GM18502 (cell line): ENCODE measurements around the gene MRPL34.

Experiments
- ATAC-seq: cut with Tn5 transposase; IDR thresholded peaks from one replicate; pipeline ENCODE4 v1.9.1; 2021; ENCODE audit warnings: mild to moderate bottlenecking; ENCODE audit not compliant: unreplicated experiment, poor library complexity

MRPL34 gene

DNA sequence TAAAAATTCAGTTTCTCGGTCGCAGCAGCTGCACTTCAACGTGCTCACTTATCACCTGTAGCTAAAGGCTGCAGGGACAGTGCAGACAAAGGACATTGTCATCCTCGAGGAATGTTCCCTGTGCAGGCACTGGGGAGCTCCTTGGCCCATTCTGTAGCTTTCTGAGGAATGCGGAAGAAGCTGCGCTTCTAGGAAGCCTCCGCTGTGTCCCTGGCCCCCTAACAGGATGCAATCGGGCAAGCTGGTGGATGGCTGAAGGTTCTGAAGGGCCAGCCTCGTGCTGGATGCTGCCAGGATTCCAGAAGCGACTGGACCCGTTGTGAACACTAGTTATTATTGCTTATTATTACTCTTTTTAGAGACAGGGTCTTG, 20.9 kb downstream of the MRPL34 start:
- no peak for ATAC-seq

DNA sequence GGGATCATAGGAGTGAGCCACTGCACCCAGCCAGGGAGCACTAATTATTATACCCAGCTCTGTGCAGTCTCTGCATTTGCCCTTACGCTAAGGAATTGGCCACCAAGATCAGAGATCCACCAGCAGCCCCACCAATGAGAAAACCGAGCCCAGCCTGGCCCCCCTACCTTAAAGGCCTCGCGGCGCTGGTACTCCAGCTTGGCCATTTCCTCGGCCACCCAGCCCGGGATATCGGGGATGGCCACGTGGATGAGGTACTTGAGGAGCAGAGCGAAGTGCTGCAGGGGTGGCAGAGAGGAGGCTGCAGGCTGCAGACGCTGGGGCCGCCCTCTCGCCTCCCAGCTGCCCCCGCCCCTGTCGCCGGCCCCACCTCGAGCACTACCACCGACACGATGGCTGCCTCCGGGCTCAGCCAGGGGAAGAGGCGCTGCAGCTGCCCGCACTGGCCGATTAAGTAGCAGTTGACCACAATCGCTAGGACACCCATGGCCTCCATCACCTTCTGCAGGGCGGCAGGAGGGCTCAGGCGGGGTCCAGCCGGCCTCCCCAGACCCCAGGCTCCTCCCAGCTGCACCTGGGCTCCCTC, 21.5 kb downstream of the MRPL34 start:
- no peak for ATAC-seq

DNA sequence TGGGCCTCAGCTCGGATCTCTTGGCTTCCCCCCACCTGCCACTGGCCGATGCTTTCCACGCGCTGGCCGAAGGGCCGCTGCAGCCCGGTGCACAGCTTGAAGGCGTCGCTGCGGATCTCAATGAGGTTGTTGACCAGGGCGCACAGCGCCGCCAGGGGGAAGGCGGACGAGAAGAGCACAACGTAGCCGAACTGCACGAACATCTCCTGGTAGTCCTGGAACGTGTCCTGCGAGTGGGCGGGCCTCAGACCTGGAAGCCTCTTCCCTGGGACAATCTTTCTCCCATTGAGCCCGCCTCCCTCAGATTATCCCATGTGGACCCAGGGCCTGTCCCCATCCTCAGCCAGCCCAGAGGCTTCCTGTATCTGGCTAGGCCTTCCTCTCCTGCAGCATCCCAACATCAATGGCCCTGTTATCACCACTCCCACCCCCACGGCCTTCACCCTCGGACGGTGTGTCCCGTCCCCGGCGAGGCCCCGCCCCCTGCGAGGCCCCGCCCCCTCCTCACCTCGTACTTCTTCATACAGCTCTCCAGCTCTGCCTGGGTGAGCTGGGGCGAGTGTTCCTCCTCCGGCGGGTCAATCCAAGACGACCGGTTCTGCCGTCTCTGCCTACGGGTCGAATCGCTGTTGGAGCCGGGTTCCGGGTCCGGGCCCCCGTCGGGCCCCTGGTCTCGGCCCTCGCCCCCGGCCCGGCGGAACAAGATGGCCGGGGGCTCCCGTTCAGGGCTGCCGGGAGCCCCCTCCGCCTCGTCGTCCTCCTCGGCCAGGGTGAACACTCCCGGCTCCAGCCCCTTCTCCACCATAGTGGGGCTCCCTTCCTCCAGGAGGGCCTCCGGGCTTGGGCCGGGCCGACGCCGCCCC, 22.2 kb downstream of the MRPL34 start:
- ATAC-seq = no peak

DNA sequence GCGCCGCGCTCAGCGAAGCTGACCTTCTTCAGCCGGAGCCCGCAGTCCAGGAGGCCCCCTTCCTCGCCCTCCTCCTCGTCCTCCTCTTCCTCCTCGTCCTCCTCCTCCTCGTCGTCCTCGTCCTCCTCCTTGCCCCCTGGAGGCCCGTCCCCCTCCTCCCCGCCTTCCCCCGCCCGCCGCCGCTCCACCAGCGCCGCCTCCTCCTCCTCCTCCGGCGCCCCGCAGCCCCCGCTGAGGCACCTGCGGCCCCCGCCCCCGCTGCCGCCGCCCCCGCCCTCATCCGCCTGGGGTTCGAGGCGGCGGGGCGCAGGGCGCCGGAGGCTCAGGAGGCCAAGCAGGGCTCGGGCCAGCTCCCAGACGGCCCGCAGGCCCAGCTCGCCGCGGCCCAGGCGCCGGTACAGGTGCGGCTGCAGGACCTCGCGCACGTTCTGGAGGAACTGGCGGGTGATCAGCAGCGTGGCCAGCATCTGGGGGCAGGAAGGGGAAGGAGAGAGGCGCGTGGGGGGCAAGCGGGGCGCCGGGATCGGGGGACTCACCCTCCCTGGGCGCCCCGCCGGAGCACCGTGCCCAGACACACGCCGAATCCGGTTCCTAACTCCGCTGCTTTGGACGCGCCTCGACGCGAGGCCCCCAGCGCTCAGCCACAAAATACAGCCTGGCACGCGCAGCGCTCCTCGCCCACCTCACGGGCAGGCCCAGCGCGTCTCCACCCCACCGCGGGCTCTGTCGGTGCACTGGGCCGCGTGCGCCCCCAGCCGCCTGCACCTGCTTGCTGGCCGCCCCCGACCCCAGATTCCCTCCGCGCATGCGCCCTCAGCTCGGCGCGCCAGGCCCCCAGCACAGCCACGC, 23.1 kb downstream of the MRPL34 start:
- ATAC-seq = no peak

DNA sequence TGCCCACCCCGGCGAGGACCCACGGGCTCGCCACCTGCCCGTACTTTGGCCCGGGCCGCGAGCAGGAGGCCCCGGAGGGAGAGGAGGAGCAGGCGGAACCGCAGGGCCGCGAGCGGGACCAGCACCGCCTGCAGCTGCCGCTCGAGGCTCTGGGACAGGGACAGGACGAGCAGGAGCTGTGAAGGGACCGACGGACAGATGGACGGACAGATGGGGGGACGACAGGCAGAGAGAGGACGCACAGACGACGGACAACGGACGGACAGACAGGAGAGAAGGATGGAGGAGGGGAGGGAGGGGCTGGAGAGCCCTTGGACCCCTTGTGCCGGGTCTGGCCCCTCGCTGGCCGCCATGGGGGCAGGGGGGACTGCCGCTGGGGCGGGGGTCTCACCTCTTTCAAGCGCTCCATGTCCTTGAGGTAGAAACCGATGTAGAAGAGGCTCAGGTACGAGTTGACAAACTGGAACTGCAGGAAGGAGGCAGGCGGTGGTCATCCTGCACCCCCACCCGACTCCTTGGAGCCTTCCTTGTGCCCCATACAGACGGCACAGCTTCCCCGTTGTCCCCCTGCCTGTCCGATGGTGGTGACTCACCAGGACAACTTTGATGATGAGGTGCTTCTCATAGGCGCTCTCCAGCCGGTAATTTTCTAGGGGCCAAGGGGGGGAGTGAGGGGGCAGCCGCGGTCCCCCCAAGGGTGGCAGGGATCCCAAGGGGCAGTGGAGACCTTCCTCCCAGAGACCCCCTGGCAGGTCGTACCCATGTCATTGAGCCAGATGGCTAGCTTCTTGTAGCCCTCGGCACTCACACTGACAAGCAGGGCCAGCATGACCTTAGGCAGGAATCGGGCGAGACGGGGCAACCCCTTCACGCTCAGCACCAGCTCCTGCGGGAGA, 23.9 kb downstream of the MRPL34 start:
- ATAC-seq = no peak

DNA sequence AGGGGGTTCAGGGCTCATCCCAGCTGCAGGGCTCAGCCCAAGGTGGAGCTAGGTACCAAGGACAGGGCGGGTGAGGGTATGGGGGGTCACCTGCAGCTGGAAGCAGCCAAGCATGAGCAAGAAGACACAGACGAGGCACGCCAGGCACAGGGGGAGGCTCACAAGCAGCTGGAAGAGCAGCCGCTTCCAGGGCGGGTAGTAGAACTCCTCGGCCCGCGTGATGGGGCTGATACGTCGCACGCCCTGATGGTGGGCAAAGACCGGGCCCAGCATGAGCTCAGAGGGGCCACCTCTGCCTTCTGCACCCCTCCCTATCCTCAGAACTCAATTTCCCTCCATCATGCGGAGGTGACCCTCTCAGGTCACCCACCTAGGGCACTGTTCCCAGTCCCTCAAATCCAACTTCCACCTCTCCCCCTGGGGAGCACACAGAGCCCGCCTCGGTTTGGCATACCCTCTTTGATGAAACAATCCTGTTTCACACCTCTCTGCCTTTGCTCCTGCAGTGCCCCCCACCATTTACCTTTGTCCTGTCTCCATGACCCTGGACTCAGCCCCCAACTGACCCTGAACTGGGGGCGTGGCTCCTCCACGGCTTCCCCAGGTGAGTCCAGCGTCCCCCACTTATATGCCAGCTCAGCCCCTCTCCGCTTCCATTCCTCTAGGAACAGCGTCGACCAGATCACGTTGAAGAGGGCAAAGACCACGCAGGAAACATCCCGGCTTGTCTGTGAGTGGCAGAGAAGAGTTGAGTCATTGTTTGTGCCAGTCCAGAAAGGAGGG, 24.8 kb downstream of the MRPL34 start:
- no peak for ATAC-seq

DNA sequence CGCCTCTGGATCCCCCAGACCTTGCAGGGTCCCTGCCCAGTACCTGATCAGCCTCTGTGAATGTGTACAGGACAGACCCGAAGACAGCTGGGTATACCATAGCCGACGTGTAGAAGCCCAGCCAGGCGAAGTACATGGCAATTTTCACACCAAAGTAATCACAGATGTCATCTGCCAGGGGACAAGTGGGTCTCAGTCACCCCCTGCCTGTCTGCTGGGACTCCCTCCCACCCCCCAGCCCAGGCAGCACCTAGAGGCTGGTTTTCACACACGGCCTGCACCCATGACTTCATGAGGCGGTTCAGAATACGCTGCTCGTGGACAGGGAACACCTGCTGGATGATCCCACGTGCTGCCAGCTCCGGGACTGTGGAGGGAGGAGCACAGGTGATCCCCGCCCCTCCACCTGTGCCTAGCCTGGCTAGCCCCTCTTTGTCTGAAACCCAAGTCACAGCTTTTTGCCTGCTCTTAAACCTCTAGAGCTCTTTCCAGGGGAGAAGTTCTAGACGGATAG, 25.4 kb downstream of the MRPL34 start:
- ATAC-seq = no peak

DNA sequence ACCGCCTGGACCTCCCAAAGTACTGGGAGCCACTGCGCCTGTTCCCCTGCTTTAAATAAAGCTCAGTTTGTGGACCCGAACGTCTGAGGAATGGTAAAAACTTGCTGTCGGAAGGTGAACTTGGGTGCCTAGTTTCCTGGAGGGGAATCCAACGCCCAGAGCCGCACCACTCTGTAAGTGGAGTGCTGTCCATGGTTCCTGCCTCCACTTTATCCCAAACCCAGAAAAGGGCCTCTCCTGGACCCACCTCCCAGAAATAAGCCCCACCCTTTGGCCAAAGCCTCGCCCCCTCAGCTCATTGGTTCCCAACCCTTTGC, 26.6 kb downstream of the MRPL34 start:
- no peak for ATAC-seq

DNA sequence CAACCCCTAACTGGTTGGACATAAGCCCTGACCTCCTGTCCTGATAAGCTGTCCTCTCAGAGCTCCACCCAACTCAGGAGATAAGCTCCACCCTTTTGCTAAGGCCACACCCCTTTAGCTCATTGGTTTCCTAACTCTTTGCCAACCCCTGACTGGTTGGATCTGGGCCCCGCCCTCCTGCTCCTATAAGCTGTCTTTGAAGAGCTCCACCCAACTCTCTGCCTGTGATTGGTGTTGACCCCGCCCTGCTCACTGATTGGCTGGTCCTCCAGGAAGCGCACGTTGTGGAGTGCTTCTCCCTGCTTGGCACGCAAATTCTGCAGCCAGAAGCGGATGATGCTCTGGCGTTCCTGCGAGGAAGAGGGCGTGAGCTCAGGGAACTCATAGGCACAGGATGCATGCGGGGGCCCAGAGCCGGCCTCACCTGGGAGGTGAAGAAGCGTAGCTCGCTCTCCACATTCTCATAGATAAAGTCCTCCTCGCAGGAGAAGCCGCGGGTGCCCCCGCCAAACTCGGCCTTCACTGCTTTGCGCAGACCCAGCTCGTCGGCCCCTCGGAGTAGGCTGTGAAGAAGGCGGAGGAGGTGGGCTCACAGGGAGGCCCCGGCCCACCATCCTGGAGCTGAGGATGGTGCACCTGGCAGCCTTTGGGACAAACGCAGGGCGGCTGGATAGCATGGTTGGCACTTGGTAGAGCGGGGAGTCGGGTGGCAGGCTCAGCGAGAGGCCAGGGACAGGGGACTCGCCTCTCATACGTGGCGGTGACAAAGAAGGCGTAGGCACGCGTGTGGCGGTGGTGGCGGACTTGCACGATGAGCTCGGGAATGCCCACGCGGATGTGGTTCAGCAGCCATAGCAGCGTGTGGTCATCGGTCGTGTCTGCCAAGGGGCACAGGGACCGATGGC, 27.3 kb downstream of the MRPL34 start:
- ATAC-seq = no peak

DNA sequence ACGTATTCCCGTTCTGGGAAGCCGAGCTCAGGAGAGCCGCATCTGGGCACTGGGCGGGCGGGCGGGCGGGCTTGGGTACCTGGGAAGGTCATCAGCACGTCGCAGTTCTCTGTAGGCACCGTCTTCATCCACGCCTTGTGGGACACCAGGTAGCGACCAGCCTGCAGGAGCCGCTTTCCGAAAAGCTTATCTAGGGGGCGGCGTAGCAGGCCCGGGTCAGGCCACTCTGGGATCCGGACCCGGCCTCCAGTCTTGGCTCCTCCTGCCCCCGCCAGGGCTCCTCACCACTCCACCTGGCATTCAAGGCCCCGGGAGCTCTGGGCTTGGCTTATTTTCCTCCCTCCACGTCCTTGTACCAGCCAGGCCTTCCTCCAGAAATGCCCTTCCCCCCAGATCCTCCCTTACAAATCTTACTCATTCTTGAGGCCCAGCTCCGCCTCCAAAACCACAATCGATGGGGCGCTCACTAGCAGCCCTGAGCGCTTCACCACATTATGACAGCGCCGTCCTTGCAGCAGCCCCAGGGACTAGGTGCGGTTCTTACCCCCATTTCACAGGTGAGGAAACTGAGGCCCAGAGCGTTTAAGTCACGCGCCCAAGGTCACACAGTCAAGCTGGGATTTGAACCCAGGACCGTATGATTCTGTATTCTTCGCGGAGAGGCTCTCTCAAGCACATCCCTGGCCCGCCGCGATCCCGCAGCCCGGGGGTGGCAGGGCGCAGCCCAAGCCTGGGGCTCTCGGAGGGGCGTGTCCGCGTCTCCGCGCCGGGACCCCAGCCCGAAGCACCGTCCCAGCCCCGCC, 28.1 kb downstream of the MRPL34 start:
- no peak for ATAC-seq

DNA sequence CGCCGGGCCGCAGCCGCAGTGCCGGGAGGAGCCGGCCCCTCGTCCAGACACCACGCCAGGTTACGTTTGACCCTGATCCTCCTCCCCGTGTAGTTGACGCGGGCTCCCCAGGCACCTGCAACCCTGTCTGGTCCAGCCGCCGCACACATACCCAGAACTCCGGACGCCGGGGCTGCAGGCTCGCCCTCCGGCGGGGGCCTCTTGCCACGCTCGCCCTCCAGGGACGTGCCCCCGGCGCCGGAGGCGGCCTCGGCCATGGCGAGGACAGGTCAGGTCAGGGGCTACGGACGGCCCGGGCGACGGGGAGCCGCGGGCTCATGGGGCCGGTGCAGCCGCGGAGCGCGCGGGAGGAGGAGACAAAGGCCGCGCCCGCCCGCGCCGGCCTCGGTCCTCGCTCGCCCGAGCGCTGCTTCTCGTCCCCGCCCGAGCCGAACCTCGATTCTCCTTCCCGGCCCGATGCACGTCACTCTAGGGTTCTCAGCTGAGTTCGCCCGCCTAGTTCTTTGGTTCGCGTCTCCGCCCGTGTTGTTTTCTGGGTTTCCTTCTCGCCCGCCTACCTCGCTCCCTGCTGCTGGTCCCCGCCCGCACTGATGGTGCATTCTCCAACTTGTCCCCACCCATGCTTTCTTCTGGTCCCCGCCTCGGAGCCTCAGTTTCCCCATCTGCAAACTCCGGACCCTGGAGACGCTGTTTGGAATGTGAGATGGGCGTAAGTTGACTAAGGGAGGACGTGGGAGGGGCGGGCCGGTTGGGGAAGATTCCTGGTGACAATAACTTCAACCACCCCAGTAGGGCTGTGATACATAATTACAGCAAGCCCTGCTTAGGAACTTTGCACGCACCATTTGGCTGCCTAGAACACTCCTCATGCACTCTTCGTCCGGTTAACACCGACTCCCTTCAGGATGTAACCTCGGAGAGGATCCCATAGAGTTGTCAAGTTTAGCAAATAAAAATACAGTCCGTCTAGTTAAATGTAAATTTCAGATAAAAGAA, 29.0 kb downstream of the MRPL34 start, which contains the start of gene ANO8:
Gene ANO8, minus strand, starts transcription at position 442 of the 996 bp plus-strand sequence. Its CDS starts 185 bp downstream, at position 257.
- ATAC-seq = peak; percentile 50

DNA sequence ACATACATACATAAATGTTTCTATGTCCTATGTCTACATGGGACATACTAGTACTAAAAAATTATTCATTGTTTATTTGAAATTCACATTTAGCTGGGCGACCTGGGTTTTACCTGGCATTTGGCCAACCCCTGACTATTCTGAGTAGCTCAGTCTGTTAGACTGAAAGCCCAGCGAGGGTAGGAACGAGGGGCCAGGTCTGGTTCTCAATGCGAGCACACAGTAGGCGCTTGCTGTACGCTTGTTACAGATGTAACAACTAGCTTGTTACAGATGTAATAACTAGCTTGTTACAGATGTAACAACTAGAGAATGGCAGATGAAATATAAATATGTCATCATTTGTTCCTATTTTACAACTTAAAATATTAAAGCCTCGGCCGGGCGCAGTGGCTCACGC, 29.9 kb downstream of the MRPL34 start:
- ATAC-seq = no peak

DNA sequence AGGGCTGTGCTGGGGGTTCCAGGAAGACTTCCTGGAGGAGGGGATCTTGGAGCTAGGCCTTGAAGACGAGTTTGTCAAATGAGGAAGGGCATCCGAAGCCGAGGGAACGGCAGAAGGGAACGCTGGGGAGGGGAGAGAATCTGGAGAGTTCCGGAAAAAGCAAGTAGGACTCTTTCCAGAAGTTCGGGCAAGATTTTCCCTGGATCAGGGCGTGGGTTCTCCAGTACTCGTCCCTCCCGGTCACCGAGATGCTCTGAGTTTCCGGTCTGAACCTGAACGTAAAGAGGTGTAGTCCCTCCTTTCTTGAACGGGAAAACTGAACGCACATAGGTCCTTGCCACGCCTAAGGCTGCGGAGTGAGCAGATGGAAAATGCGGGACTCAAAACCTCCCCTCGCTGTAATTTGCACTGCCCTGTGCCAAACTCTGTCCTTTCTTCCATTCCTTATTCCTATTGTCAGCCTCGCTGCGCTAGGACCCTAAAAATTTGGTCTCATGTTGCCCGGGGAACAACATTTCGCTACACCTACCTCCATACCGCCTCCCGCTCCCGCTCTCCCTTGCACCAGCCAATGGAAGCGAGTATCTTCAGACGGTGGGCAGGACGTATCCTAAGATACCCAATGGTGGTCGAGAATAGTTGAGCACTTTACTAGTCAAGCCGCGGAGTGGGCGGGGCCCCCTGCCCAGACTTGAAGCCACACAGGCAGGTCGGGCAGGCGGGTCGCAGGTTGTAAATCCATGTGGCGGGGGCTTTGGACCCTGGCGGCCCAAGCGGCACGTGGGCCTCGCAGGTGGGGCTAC, 31.4 kb downstream of the MRPL34 start, which contains the start of gene GTPBP3:
Gene GTPBP3, plus strand, starts transcription at position 682 of the 803 bp plus-strand sequence. Its CDS starts 59 bp downstream, at position 741.
- ATAC-seq = peak; percentile 66

DNA sequence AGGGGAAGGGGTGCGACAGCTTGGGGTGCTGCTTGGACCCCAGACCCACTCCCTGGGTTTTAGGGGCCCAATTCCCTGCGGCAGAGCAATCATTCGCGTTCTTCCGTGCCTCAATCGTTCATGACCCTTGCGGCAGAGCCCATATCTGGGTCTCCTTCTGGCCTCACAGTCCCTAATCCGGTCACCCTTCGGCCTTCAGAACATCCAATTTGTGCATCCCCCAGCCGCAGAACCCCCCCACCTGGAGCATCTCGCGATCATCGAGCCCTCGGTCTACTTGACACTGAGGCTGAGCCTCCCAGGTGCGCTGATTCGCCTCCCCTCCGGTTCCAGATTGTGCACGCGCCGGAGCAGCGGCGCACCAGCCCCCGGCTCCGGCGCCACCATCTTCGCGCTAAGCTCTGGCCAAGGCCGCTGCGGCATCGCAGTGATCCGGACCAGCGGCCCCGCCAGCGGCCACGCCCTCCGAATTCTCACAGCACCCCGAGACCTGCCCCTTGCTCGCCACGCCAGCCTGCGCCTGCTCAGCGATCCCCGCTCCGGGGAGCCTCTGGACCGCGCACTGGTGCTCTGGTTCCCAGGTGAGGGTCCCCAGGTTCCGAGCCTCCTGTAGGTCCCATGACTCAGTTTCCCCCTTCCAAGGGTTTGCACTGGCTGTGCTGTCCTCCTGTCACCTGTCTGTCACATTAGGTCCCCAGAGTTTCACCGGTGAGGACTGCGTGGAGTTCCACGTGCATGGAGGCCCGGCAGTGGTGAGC, 32.2 kb downstream of the MRPL34 start:
- ATAC-seq = no peak
